ENCODE results near the gene ATXN7.

Gene ATXN7

GRCh38 chr3:63905731-63906620 lies 42.3 kb downstream of the ATXN7 start:
- no peak for TF ChIP-seq REST (IDR thresholded peaks at IDR 0.05; ENCODE audit: insufficient read depth in 1 of 2, low read depth in 2 of 2, low read length in 2 of 2)
- TF ChIP-seq POLR2AphosphoS5 (IDR thresholded peaks at IDR 0.05; ENCODE audit: low read depth, low read length), result no peak
- TF ChIP-seq FOXP2 (optimal IDR thresholded peaks at IDR 0.05; ENCODE audit: borderline replicate concordance, extremely low read depth, extremely low read length, insufficient read depth), result no peak
- TF ChIP-seq SIN3A (IDR thresholded peaks at IDR 0.05; ENCODE audit: borderline replicate concordance, insufficient read depth, low read length), result no peak
- no peak for TF ChIP-seq TAF1 (IDR thresholded peaks at IDR 0.05; ENCODE audit: borderline replicate concordance, insufficient read depth, low read length)

- TF ChIP-seq POLR2AphosphoS5 (IDR thresholded peaks at IDR 0.05; ENCODE audit: low read depth, low read length), result no peak
- no peak for TF ChIP-seq REST (IDR thresholded peaks at IDR 0.05; ENCODE audit: insufficient read depth in 1 of 2, low read depth in 2 of 2, low read length in 2 of 2)
- no peak for TF ChIP-seq TAF1 (IDR thresholded peaks at IDR 0.05; ENCODE audit: borderline replicate concordance, insufficient read depth, low read length)
- no peak for TF ChIP-seq FOXP2 (optimal IDR thresholded peaks at IDR 0.05; ENCODE audit: borderline replicate concordance, extremely low read depth, extremely low read length, insufficient read depth)
- no peak for TF ChIP-seq SIN3A (IDR thresholded peaks at IDR 0.05; ENCODE audit: borderline replicate concordance, insufficient read depth, low read length)
Measured at GRCh38 chr3:63908081-63908736, 44.5 kb downstream of the ATXN7 start.

GRCh38 chr3:63908776-63909175 lies 45.1 kb downstream of the ATXN7 start:
- TF ChIP-seq FOXP2 (optimal IDR thresholded peaks at IDR 0.05; ENCODE audit: borderline replicate concordance, extremely low read depth, extremely low read length, insufficient read depth), result no peak
- no peak for TF ChIP-seq SIN3A (IDR thresholded peaks at IDR 0.05; ENCODE audit: borderline replicate concordance, insufficient read depth, low read length)
- no peak for TF ChIP-seq REST (IDR thresholded peaks at IDR 0.05; ENCODE audit: insufficient read depth in 1 of 2, low read depth in 2 of 2, low read length in 2 of 2)
- no peak for TF ChIP-seq TAF1 (IDR thresholded peaks at IDR 0.05; ENCODE audit: borderline replicate concordance, insufficient read depth, low read length)

GRCh38 chr3:63909431-63909830 lies 45.8 kb downstream of the ATXN7 start:
- TF ChIP-seq REST (IDR thresholded peaks at IDR 0.05; ENCODE audit: insufficient read depth in 1 of 2, low read depth in 2 of 2, low read length in 2 of 2) (no peak), POLR2AphosphoS5 (IDR thresholded peaks at IDR 0.05; ENCODE audit: low read depth, low read length) (no peak), SIN3A (IDR thresholded peaks at IDR 0.05; ENCODE audit: borderline replicate concordance, insufficient read depth, low read length) (no peak)

All from PFSK-1 (cell line).